AG09309 (cell line): ENCODE results near the gene CNOT1.

Experiments
- DNase-seq: peaks from one replicate; pipeline ENCODE4 v3.0.0-alpha.2; 2010; ENCODE audit warnings: low read depth
- H3K4me3 ChIP-seq: 2 replicates; pipeline ENCODE4 v1.5.1; 2011; ENCODE audit warnings: mild to moderate bottlenecking, low read depth, low read length, moderate library complexity; ENCODE audit not compliant: control insufficient read depth
- CTCF ChIP-seq: IDR thresholded peaks from 2 replicates; pipeline ENCODE4 v1.5.1; 2011; ENCODE audit warnings: mild to moderate bottlenecking, low read depth, low read length, inconsistent platforms; ENCODE audit not compliant: insufficient read depth, control insufficient read depth; ENCODE audit errors: missing control alignments

CNOT1 gene

GRCh38 chr16:58541711-58542110 lies 87.9 kb downstream of the CNOT1 start:
- no peak overlapping the region for H3K4me3 ChIP-seq
- no peak for TF ChIP-seq CTCF
- DNase-seq, result no peak

GRCh38 chr16:58537124-58537906 lies 92.3 kb downstream of the CNOT1 start:
- no peak for TF ChIP-seq CTCF
- no peak for DNase-seq
- no peak overlapping the region for H3K4me3 ChIP-seq

- no peak for DNase-seq
- no peak overlapping the region for H3K4me3 ChIP-seq
- TF ChIP-seq CTCF, result no peak
Measured at GRCh38 chr16:58536278-58536677, 93.3 kb downstream of the CNOT1 start.

GRCh38 chr16:58535100-58535499 lies 94.5 kb downstream of the CNOT1 start:
- no peak for DNase-seq
- no peak overlapping the region for H3K4me3 ChIP-seq
- no peak for TF ChIP-seq CTCF

GRCh38 chr16:58533751-58534470 lies 95.7 kb downstream of the CNOT1 start:
- H3K4me3 ChIP-seq, result no peak overlapping the region
- no peak for DNase-seq
- TF ChIP-seq CTCF, result no peak

GRCh38 chr16:58532414-58532813 lies 97.2 kb downstream of the CNOT1 start:
- DNase-seq, result no peak
- no peak for TF ChIP-seq CTCF
- H3K4me3 ChIP-seq, result no peak overlapping the region
